GM21423 (cell line): ENCODE results near the gene CAMKK2.
"Not testable (repeated sequence)": the region's sequence is repeated elsewhere in the genome, so short reads cannot be mapped to it uniquely, and the experiment has no call there.

Experiments
- ATAC-seq: cut with Tn5 transposase; IDR thresholded peaks from one replicate; pipeline ENCODE4 v1.9.1; 2021; ENCODE audit warnings: mild to moderate bottlenecking, moderate library complexity; ENCODE audit not compliant: unreplicated experiment

The CAMKK2 gene

GRCh38 chr12:121250359-121250758, 46.1 kb downstream of the CAMKK2 start:
- no peak for ATAC-seq

GRCh38 chr12:121248622-121249021, 47.9 kb downstream of the CAMKK2 start:
- ATAC-seq = peak; percentile 77

DNA sequence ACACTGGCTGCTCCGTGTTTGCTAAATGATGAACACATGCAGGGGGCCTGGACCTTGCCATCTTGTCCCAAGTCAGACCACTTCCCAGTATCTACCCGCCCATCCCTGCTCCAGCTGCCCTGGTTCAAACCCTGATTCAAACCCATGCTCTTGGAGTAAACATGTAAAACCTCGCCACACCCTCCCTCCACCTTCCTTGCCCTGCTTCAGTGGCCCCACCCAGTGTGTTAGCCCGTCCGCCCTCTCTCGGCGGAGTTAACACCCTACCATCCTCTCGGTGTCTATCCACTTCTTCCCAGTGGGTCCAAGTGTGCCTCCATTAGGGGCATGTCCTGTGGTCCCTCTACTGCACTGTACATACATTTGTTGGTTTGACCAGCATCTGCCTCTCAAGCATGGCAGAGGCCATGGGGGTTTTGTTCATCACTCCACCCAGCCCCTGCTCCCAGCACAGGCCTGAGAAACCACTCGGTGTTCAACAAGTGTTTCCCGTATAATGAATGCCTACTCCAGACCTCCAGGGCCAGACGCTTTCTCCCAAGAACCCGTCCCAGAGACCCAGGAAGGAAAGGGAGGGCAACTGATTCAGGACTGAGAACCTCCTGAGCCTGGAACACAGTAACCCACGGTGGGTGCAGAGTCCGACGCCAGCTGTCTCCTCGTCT, 49.5 kb downstream of the CAMKK2 start:
- ATAC-seq = no peak

GRCh38 chr12:121245951-121246350, 50.6 kb downstream of the CAMKK2 start:
- ATAC-seq = no peak

- ATAC-seq = no peak
These were observed 51.5 kb downstream of the CAMKK2 start for GRCh38 chr12:121245031-121245430.

DNA sequence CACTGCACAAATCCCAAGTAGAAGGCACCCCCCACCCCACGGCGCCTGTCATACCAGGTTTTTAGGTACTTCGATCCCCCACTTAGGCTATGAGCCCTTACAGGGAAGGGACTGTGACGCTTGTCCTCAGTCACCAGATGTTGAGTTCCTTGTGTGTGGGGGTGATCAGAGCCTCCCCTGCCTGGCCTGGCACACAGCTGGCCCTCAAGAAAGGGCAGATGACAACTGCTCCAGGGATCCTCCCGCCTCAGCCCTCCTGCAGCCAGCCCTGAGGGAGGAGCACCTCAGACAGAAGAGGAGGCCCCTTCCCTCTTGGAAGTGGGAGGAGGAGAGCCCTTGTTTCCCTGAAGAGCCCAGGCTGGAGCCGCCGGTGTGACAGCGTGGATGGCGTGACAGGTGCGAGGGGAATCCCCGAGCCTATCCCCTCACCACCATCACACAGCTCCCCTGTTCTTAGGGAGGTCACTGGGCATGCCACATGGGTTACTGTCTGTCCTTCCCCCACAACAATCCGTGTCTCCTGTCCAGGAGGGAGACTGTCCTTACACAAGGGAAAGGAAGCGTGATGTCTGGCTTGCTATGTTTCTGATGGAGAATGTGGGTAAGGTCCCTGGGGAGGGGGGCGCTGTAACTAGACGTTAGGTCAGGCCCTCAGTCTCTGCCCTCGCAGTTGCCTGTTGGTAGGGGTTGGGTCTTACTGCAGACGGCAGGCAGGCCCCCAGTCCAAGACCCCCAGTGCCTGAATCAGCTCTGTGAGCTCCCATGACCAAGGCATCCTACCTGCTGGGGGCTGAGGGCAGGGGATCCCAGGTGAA, 55.1 kb downstream of the CAMKK2 start:
- no peak for ATAC-seq

DNA sequence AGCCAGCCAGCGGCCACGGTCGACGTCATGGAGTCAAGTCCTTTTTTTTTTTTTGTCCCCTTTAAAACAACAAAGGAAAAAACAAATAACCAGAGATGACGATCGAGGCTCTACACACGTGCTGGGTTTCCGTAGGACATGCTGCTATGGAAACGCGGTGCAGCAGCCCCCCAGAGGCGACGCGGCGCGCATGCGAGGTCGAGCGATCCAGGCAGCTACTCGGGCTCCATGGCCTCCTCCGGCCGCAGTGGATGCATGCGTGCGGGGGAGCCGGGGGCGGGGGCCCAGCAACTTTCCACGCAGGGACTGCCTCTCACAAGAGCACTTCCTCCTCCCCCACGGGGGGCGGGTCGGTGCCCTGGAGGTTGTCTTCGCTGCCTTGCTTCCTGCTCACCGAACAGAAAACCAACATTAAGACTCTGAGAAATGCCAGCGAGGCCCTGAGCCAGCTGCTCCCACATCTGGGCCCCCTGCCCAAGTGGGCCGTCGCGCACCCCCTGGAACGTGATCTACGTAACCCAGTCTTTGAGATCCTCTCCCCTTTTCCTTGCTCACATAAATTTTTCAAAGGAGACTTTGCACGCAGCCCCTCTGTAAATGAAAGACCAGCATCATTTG, 55.9 kb downstream of the CAMKK2 start:
- no peak for ATAC-seq

DNA sequence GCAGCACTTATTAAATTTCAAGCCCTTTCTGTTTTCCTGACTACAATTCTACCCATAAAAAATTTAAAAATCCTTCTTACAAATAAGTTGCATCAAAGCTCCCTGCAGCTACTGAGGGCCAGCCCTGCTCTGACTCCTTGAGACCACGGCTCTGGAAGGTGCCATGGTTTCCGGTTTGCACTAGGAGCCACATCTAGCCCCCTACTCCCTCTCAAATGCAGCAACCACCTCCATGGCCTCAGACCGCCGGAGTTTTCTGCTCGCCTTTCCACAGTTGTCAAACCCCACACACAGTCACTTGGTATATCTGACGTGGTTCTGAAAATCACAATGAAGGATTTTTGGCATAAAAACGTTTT, 56.5 kb downstream of the CAMKK2 start:
- ATAC-seq = no peak

- ATAC-seq = no peak
These were observed 57.0 kb downstream of the CAMKK2 start for GRCh38 chr12:121239351-121240061.

DNA sequence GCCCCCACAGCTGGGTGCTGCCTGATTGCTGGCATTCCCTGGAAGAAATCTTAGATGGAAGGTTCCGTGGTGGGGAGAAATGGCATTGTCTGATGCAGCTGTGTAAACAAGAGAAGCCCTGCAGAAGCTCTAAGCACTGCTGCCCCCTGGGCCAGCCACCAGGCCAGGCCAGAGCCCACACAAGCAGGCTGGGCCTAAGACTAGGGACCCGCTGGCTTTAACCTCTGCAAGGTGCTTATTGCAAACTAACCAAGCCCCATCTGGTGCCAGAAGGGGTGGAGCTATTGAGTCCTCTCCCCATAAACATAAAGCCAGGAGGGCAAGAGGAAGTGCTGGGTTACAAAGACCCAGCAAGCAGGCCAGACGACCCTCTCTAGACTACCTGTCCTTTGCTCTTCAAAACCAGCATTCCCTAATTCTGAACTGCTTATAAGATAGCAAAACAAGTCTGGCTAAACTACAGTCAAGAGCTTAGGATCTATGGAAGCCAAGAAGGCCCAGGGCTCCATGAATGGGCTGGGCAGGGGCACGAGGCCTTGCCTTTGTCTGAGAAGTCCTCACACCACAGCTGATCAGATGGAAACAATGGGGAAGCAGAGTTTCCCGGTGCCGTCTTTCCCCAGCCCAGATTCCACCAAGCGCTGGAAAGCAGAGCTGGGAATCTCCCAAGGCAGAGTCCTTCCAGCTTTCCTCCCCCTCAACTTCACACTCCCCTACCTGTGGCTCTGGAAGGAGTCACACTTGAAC, 57.7 kb downstream of the CAMKK2 start:
- ATAC-seq = no peak

GRCh38 chr12:121238086-121238485, 58.4 kb downstream of the CAMKK2 start:
- no peak for ATAC-seq

- no peak for ATAC-seq
These were observed 59.1 kb downstream of the CAMKK2 start for GRCh38 chr12:121237415-121237814.

DNA sequence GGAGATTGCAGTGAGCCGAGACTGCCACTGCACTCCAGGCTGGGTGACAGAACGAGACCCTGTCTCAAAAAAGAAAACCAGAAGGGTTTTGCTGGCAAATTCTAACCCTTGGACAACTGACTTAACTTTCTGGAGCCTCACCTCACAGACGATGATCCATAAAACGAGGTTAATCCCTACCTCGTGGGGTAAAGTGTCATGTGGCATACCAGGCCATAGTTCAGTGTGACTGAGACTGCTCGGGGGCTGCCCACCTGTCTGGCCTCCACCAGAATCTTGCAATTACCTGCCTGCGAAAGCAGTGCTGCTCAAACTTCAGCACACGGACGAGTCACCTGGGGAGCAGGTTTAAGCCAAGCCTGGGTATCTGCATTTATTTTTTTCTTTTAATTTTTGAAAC, 59.7 kb downstream of the CAMKK2 start:
- no peak for ATAC-seq

DNA sequence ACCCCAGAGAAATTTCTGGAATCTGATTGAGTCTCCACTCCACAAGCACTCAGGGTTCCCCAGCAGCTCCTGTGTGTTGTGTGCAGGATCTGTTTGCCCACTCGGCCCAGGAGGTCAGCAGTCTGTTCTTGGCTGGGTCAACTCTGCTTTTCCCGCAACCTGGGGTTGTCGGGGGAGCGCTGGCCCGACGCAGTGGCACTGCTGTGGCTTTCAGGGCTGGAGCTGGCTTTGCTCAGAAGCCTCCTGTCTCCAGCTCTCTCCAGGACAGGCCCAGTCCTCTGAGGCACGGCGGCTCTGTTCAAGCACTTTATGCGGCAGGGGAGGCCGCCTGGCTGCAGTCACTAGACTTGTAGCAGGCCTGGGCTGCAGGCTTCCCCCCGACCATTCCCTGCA, 62.9 kb downstream of the CAMKK2 start:
- ATAC-seq = no peak

DNA sequence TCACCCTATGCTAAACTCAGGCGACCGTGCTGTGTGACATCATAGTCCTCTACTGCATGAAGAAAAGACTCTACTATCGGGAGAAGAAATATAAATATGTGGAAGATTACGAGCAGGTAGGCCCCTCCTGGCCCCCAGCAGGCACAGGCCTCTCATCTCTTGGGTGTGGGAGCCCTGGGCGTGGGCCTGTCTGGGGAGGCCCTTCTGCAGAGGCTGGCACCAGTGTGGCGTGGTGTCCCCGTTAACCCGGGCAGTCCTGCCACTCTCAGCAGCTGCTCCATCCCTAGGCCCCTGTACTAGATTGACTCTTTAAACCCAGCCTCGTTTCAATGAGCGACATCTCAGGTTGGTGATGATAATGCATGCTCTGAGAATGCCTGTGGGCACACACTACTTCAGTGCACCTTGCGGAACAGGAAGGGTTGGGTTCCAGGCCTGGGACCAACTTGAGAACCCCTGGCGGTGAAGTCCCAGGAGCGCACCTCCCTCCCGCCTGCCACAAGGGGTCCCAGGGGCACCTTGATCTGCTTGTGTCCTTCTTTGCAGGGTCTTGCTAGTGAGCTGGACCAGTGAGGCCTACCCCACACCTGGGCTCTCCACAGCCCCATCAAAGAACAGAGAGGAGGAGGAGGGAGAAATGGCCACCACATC, 63.4 kb downstream of the CAMKK2 start:
- ATAC-seq = no peak

- no peak for ATAC-seq
These were observed 64.3 kb downstream of the CAMKK2 start for GRCh38 chr12:121232163-121232562.

GRCh38 chr12:121230538-121230907, 66.0 kb downstream of the CAMKK2 start:
- ATAC-seq = no peak

DNA sequence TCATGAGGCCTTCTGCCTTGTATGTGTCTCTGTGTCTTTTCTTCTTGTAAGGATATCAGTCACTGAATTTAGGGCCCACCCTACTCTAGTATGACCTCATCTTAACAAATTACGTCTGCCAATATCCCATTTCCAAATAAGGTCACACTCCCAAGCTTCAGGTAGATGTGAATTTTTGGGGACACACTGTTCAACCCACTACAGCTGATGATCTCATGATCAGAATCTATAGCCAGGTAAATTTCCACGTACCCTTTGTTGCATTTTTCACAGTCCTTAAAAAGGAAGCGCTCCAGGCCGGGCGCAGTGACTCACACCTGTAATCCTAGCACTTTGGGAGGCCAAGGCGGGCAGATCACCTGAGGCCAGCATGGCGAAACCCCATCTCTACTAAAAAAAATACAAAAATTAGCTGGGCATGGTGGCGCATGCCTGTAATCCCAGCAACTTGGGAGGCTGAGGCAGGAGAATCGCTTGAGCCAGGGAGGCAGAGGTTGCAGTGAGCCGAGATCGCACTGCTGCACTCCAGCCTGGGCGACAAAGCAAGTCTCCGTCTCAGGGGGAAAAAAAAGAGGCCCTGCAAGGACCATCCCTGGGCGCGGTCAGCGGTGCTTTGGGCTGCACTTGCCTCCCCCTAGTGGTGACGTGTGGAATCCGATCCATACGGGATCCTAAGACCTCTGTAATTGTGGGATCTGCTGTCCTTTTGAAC, 66.5 kb downstream of the CAMKK2 start:
- ATAC-seq = not testable (repeated sequence)

DNA sequence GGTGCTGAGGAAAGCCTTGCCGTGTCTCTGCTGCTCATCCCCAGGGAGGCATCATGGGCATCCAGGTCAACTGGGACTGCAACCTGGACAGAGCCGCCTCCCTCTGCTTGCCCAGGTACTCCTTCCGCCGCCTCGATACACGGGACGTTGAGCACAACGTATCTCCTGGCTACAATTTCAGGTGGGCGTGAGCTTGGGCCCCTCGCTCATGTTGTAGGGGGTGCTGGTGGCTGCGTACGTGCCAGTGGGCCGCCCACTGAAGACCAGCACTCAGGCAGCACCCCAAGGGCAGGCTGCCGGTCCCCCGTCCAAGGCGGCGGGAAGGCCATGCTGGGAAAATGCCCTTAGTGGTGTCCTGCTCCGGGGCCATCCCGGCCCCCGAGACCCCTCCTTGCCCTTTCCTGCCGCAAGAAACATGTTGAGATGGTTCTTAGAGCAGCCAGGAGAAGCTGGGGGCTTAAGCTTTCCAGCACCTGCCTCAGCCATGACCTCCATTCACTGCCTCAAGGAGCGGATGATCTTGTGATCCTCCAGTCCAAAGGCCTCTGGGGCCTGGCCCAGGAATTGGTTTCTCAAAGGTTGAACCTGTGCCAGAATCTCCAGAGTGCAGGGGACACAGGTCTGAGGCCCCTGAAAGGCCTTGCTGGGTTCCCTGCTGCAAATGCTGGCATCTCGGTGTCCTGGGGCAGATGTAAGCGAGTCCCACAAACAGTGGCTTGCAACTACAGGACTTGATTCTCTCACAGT, 67.4 kb downstream of the CAMKK2 start:
- ATAC-seq = no peak
